ENCODE data around the gene LRP2.

- TF ChIP-seq EZH2 (IDR thresholded peaks at IDR 0.05; ENCODE audit: low read length) (no peak), CTCF (optimal IDR thresholded peaks at IDR 0.05 in 1 of 3, IDR thresholded peaks at IDR 0.05 in 1 of 3, conservative IDR thresholded peaks at IDR 0.05 in 1 of 3; ENCODE audit: extremely low read depth in 1 of 3, insufficient read depth in 2 of 3, low read length in 3 of 3) (no peak)
These were observed 10.2 kb upstream of the LRP2 start for GRCh38 chr2:169372561-169372960.

Data from keratinocyte (primary cell).